ENCODE results near the gene TUBGCP2. TPM values are rescaled to one million over a fixed set of nuclear protein-coding genes. Genes with fewer than 3 reads are reported as not detected.
A peak's percentile ranks its signal among the peaks of the same experiment; 100 is the strongest.
"Not testable (repeated sequence)": the region's sequence is repeated elsewhere in the genome, so short reads cannot be mapped to it uniquely, and the experiment has no call there.

TUBGCP2 gene
- total and polyA plus RNA-seq, 9 of the 15 experiments (the other 6 are each of a cell fraction or from before 2014, with no cell fraction given), result 4.3 to 56.6 (median 28.4) TPM

DNA sequence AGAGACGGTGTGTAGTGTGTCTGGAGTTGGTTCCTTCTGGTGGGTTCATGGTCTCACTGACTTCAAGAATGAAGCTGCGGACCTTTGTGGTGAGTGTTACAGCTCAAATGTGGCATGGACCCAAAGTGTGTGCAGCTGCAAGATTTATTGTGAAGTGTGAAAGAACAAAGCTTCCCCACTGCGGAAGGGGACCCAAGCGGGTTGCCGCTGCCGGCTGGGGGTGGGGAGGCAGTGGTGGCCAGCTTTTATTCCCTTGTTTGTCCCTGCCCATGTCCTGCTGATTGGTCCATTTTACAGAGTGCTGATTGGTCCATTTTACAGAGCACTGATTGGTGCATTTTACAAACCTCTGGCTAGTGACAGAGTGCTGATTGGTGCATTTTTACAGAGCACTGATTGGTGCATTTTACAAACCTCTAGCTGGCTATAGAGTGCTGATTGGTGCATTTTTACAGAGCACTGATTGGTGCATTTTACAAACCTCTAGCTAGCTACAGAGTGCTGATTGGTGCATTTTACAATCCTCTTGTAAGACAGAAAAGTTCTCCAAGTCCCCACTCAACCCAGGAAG is 12.3 kb upstream of the TUBGCP2 start:
- in situ Hi-C loops (cut with MboI); H3K9me3 ChIP-seq (replicated peaks; ENCODE audit: control insufficient read depth, insufficient read depth, low read depth, low read length); CTCF ChIA-PET (ENCODE audit: low intra/inter-chr PET ratio); H3K27ac ChIP-seq (ENCODE audit: extremely low read depth, low read depth, low read length); H3K9me1 ChIP-seq (ENCODE audit: control insufficient read depth, insufficient read depth, low read length); H3K36me3 ChIP-seq (ENCODE audit: control insufficient read depth, insufficient read depth, low read length); H4K20me1 ChIP-seq (replicated peaks; ENCODE audit: control insufficient read depth, insufficient read depth, low read length); H3K4me3 ChIP-seq; BruUV-seq (replicated peaks); H3K79me2 ChIP-seq (ENCODE audit: control insufficient read depth, insufficient read depth, low read length); FAIRE-seq; H3K4me2 ChIP-seq (ENCODE audit: insufficient read depth, low read length); H3K27me3 ChIP-seq (ENCODE audit: control insufficient read depth in 2 of 2, insufficient read depth in 2 of 2, low read length in 2 of 2); H3K9ac ChIP-seq (ENCODE audit: insufficient read depth in 1 of 2, low read depth in 2 of 2, low read length in 2 of 2); DNase-seq (ENCODE audit: extremely low read depth in 1 of 4, low spot score in 3 of 4); ATAC-seq; H2AFZ ChIP-seq (ENCODE audit: low read depth, low read length): not testable (repeated sequence)
- WGBS (ENCODE audit: insufficient coverage, low coverage, missing lambda C conversion rate), result 73% methylated on average over 6 of the region's 6 CpGs
- POLR2A ChIA-PET, result interaction anchor here (1.1 kb wide), 1 partner anchor 69 kb away, joined by 4 read pairs; no protein-coding TSS in a partner anchor
- peaks cover 0 to 35% of the 10 kb centered on the region in 2 experiments; a peak in 4 of 5 replicates for H3K4me1 ChIP-seq (replicated peaks in 1 of 2; ENCODE audit: control insufficient read depth in 2 of 2, insufficient read depth in 2 of 2, low read length in 2 of 2)
- peak; percentile 57 for TF ChIP-seq MAFG (tag; conservative IDR thresholded peaks at IDR 0.05)
- peak; percentile 54 for TF ChIP-seq NFYB (IDR thresholded peaks at IDR 0.05; ENCODE audit: extremely low read depth, insufficient read length)
- peak; percentile 66 for TF ChIP-seq ASH1L (IDR thresholded peaks at IDR 0.05; ENCODE audit: borderline replicate concordance, low read depth, partially characterized antibody)
- peak; percentile 81 for TF ChIP-seq ZNF316 (IDR thresholded peaks at IDR 0.05)
- TF ChIP-seq C11orf30 (IDR thresholded peaks at IDR 0.05; ENCODE audit: low read depth), result 0 out of 2 replicates have a peak, but pooled peaks have one; percentile 45
- intact Hi-C loops (cut with micrococcal nuclease), result loop anchor here (10.0 kb wide), 2 partner anchors 74 to 164 kb away; partner anchors contain the start of gene MTG1
